CD8-positive, alpha-beta memory T cell (primary cell): Measurements from ENCODE around the gene TMEM150B. TPM values are rescaled to one million over a fixed set of nuclear protein-coding genes. Genes with fewer than 3 reads are reported as not detected.

ENCODE experiments used
- CTCF ChIA-PET: fragments of 350-600 bp; sonication (Branson Sonifier 250); formaldehyde crosslinking; loops from one replicate; lab custom pipeline; 2021; ENCODE audit warnings: antibody characterized with exemption; lab: Charles Lee
- POLR2A ChIA-PET: fragments of 350-600 bp; sonication (Branson Sonifier 250); formaldehyde crosslinking; loops from one replicate; lab custom pipeline; 2021; ENCODE audit warnings: antibody characterized with exemption; lab: Charles Lee
- DNase-seq, 5 donors: peaks; one replicate each; pipeline versions ENCODE4 v3.0.0 to v3.0.0-alpha.2; 2020 to 2022; ENCODE audit warnings: mixed read lengths in 1 of 5
- H3K27ac ChIP-seq: one replicate; pipeline ENCODE4 v1.7.0; 2013; ENCODE audit warnings: low read depth, mild to moderate bottlenecking, low read length, moderate library complexity
- H3K27me3 ChIP-seq: 2 replicates; pipeline ENCODE4 v1.7.0; 2013; ENCODE audit warnings: low read length, mild to moderate bottlenecking; ENCODE audit not compliant: insufficient read depth, poor library complexity, severe bottlenecking
- H3K36me3 ChIP-seq: 2 replicates; pipeline ENCODE4 v1.7.0; 2013; ENCODE audit warnings: mild to moderate bottlenecking, low read length, moderate library complexity; ENCODE audit not compliant: insufficient read depth
- H3K4me1 ChIP-seq: 2 replicates; pipeline ENCODE4 v1.7.0; 2013; ENCODE audit warnings: mild to moderate bottlenecking, low read length, moderate library complexity; ENCODE audit not compliant: insufficient read depth
- H3K4me3 ChIP-seq: 2 replicates; pipeline ENCODE4 v1.7.0; 2013; ENCODE audit warnings: mild to moderate bottlenecking, low read length
- H3K9me3 ChIP-seq: 2 replicates; pipeline ENCODE4 v1.7.0; 2013; ENCODE audit warnings: mild to moderate bottlenecking, low read length
- H3K27ac Mint-ChIP-seq, 8 donors: one replicate each; pipeline ENCODE4 v1.8.0; 2020 to 2021; ENCODE audit warnings: mixed read lengths in 8 of 8, mild to moderate bottlenecking in 6 of 8, inconsistent platforms in 3 of 8, moderate library complexity in 3 of 8
- H3K27me3 Mint-ChIP-seq, 2 donors: one replicate each; pipeline ENCODE4 v1.8.0; 2020 to 2021; ENCODE audit warnings: mixed read lengths in 2 of 2, mild to moderate bottlenecking in 1 of 2, moderate library complexity in 1 of 2
- H3K36me3 Mint-ChIP-seq, 3 donors: one replicate each; pipeline ENCODE4 v1.8.0; 2020 to 2021; ENCODE audit warnings: mixed read lengths in 3 of 3, inconsistent platforms in 1 of 3, mild to moderate bottlenecking in 1 of 3
- H3K4me1 Mint-ChIP-seq, 3 donors: one replicate each; pipeline ENCODE4 v1.8.0; 2020 to 2021; ENCODE audit warnings: mixed read lengths in 3 of 3, inconsistent platforms in 1 of 3, mild to moderate bottlenecking in 1 of 3
- H3K4me3 Mint-ChIP-seq, 7 donors: one replicate each; pipeline ENCODE4 v1.8.0; 2020 to 2021; ENCODE audit warnings: mixed read lengths in 7 of 7, mild to moderate bottlenecking in 6 of 7, moderate library complexity in 4 of 7, inconsistent platforms in 2 of 7
- H3K9me3 Mint-ChIP-seq, 5 donors: one replicate each; pipeline ENCODE4 v1.8.0; 2020 to 2022; ENCODE audit warnings: mixed read lengths in 5 of 5, mild to moderate bottlenecking in 3 of 5, moderate library complexity in 2 of 5, inconsistent platforms in 1 of 5
- polyA plus RNA-seq: library from polyadenylated mRNA; unstranded; fragments of 300-500 nt; fragmentation: Illumina TruSeq; gene quantifications from one replicate; pipeline ENCODE4 v1.2.3, GENCODE V29; 2021
- total RNA-seq, 2 experiments: library from RNA; stranded (reverse); gene quantifications; one replicate each; pipeline ENCODE4 v1.2.3, GENCODE V29; 2021

The TMEM150B gene
- under 1 TPM in 1 of 2 experiments, not detected in 1; 0.53 TPM for total RNA-seq
- not detected for polyA plus RNA-seq

- H3K27ac Mint-ChIP-seq: no peak within 1 kb of the TSS
- H3K4me3 ChIP-seq: no peak within 1 kb of the TSS
- H3K4me1 Mint-ChIP-seq: peaks cover 0 to 1% (median 0%) of the 10 kb centered on the region in 3 donors
- ChIA-PET CTCF (no interaction called here), POLR2A (no interaction called here)
- H3K9me3 ChIP-seq: no peaks in the 10 kb centered on the region
- no peak within 1 kb of the TSS for H3K4me3 Mint-ChIP-seq
- H3K36me3 Mint-ChIP-seq: no peaks in the 10 kb centered on the region
- DNase-seq: no peak
- H3K4me1 ChIP-seq: no peaks in the 10 kb centered on the region
- peaks cover 6 to 21% of the 10 kb centered on the region in 2 donors for H3K27me3 Mint-ChIP-seq
- no peaks in the 10 kb centered on the region for H3K27me3 ChIP-seq
- no peaks in the 10 kb centered on the region for H3K9me3 Mint-ChIP-seq
- no peaks in the 10 kb centered on the region for H3K36me3 ChIP-seq
- no peak within 1 kb of the TSS for H3K27ac ChIP-seq
These were observed at the start of gene TMEM150B for GRCh38 chr19:55325172-55325571. TSS of gene TMEM150B (minus strand) at chr19:55325341. CDS start at chr19:55321036, 4,305 bp downstream.

GRCh38 chr19:55373993-55374757 is 49.0 kb upstream of the TMEM150B start:
- H3K4me3 Mint-ChIP-seq: no peak overlapping the region
- ChIA-PET POLR2A (no interaction called here), CTCF (no interaction called here)
- Histone ChIP-seq H3K27me3 (peaks cover 34% of the 10 kb centered on the region), H3K9me3 (no peaks in the 10 kb centered on the region), H3K4me3 (no peak overlapping the region), H3K4me1 (peaks cover 6% of the 10 kb centered on the region), H3K27ac (no peak overlapping the region), H3K36me3 (no peaks in the 10 kb centered on the region)
- peaks cover 7 to 13% (median 8%) of the 10 kb centered on the region in 3 donors for H3K4me1 Mint-ChIP-seq
- peak overlapping the region in 1 of 8 donors; percentile 49 for H3K27ac Mint-ChIP-seq
- peaks cover 29 to 32% of the 10 kb centered on the region in 2 donors for H3K27me3 Mint-ChIP-seq
- peaks cover 0 to 2% (median 0%) of the 10 kb centered on the region in 3 donors for H3K36me3 Mint-ChIP-seq
- no peak for DNase-seq
- H3K9me3 Mint-ChIP-seq: peaks cover 0 to 2% (median 0%) of the 10 kb centered on the region in 5 donors

- H3K9me3 ChIP-seq: no peaks in the 10 kb centered on the region
- ChIA-PET POLR2A (interaction anchor here (0.6 kb wide), 1 partner anchor 15 kb away, joined by 11 read pairs; no protein-coding TSS in a partner anchor), CTCF (no interaction called here)
- no peak overlapping the region for H3K27ac ChIP-seq
- peaks cover 0 to 2% (median 0%) of the 10 kb centered on the region in 5 donors for H3K9me3 Mint-ChIP-seq
- no peaks in the 10 kb centered on the region for H3K36me3 ChIP-seq
- H3K4me1 Mint-ChIP-seq: peaks cover 7 to 13% (median 8%) of the 10 kb centered on the region in 3 donors
- peak overlapping the region in 1 of 7 donors; percentile 36 for H3K4me3 Mint-ChIP-seq
- H3K4me1 ChIP-seq: peaks cover 6% of the 10 kb centered on the region
- H3K27me3 Mint-ChIP-seq: peaks cover 29 to 38% of the 10 kb centered on the region in 2 donors
- H3K36me3 Mint-ChIP-seq: peaks cover 0 to 2% (median 0%) of the 10 kb centered on the region in 3 donors
- peaks cover 34% of the 10 kb centered on the region for H3K27me3 ChIP-seq
- H3K4me3 ChIP-seq: no peak overlapping the region
- DNase-seq: no peak
- peak overlapping the region in 1 of 8 donors; percentile 49 for H3K27ac Mint-ChIP-seq
These were observed 48.3 kb upstream of the TMEM150B start for GRCh38 chr19:55373306-55373992.

GRCh38 chr19:55372316-55373081 is 47.4 kb upstream of the TMEM150B start:
- Mint-ChIP-seq H3K36me3 (peaks cover 0 to 4% (median 0%) of the 10 kb centered on the region in 3 donors), H3K27me3 (peaks cover 30 to 42% of the 10 kb centered on the region in 2 donors), H3K4me3 (no peak overlapping the region), H3K27ac (peak overlapping the region in 1 of 8 donors; percentile 25), H3K4me1 (peaks cover 7 to 13% (median 8%) of the 10 kb centered on the region in 3 donors), H3K9me3 (peaks cover 0 to 2% (median 0%) of the 10 kb centered on the region in 5 donors)
- ChIA-PET CTCF (interaction anchor here (0.9 kb wide), 1 partner anchor 12 kb away, joined by 3 read pairs; the partner anchor contains the start of gene TMEM238), POLR2A (no interaction called here)
- Histone ChIP-seq H3K27me3 (peaks cover 34% of the 10 kb centered on the region), H3K4me3 (no peak overlapping the region), H3K36me3 (no peaks in the 10 kb centered on the region), H3K9me3 (no peaks in the 10 kb centered on the region), H3K27ac (no peak overlapping the region), H3K4me1 (peaks cover 6% of the 10 kb centered on the region)
- peak in 1 of 5 donors; percentile 62 for DNase-seq

GRCh38 chr19:55370305-55370988 is 45.3 kb upstream of the TMEM150B start, which contains the start of gene IL11:
TSS of gene IL11 (minus strand) at chr19:55370463. CDS start at chr19:55370310, 153 bp downstream.
- Histone ChIP-seq H3K27me3 (peaks cover 30% of the 10 kb centered on the region), H3K4me1 (peaks cover 6% of the 10 kb centered on the region), H3K9me3 (no peaks in the 10 kb centered on the region), H3K4me3 (no peak within 1 kb of the TSS), H3K27ac (no peak within 1 kb of the TSS), H3K36me3 (no peaks in the 10 kb centered on the region)
- ChIA-PET CTCF (no interaction called here), POLR2A (no interaction called here)
- H3K27ac Mint-ChIP-seq: peak within 1 kb of the TSS in 4 of 8 donors; percentile 9 to 71 (median 49)
- peaks cover 0 to 4% (median 0%) of the 10 kb centered on the region in 3 donors for H3K36me3 Mint-ChIP-seq
- no peak for DNase-seq
- peaks cover 30 to 52% of the 10 kb centered on the region in 2 donors for H3K27me3 Mint-ChIP-seq
- peaks cover 7 to 13% (median 8%) of the 10 kb centered on the region in 3 donors for H3K4me1 Mint-ChIP-seq
- peak within 1 kb of the TSS; percentile 36 to 75 (median 71) for H3K4me3 Mint-ChIP-seq
- H3K9me3 Mint-ChIP-seq: peaks cover 0 to 2% (median 0%) of the 10 kb centered on the region in 5 donors

GRCh38 chr19:55369653-55370304 is 44.6 kb upstream of the TMEM150B start:
- Mint-ChIP-seq H3K9me3 (peaks cover 0 to 2% (median 0%) of the 10 kb centered on the region in 5 donors), H3K36me3 (peaks cover 0 to 4% (median 0%) of the 10 kb centered on the region in 3 donors), H3K4me1 (peaks cover 7 to 13% (median 8%) of the 10 kb centered on the region in 3 donors), H3K27me3 (peaks cover 28 to 55% of the 10 kb centered on the region in 2 donors), H3K27ac (peak overlapping the region in 2 of 8 donors; percentile 35 to 63), H3K4me3 (peak overlapping the region in 6 of 7 donors; percentile 36 to 75 (median 72))
- CTCF ChIA-PET: no interaction called here
- H3K4me3 ChIP-seq: no peak overlapping the region
- H3K36me3 ChIP-seq: no peaks in the 10 kb centered on the region
- H3K27me3 ChIP-seq: peaks cover 27% of the 10 kb centered on the region
- no peak overlapping the region for H3K27ac ChIP-seq
- H3K4me1 ChIP-seq: peaks cover 6% of the 10 kb centered on the region
- peak in 4 of 5 donors; percentile 22 to 31 (median 24) for DNase-seq
- H3K9me3 ChIP-seq: no peaks in the 10 kb centered on the region
- POLR2A ChIA-PET: interaction anchor here (0.6 kb wide), 1 partner anchor 102 kb away, joined by 5 read pairs; no protein-coding TSS in a partner anchor
